Measurements from ENCODE around the gene GARRE1. TPM values are rescaled to one million over a fixed set of nuclear protein-coding genes. Genes with fewer than 3 reads are reported as not detected.

GARRE1 gene
- total and polyA plus RNA-seq, 2 donors (not counting 3 experiments of a cell fraction or from before 2014, with no cell fraction given) = 39.2 to 46.8 TPM

GRCh38 chr19:34228762-34229161 lies 25.6 kb upstream of the GARRE1 start:
- no TSS peak for BruUV-seq (replicated peaks)
- Histone ChIP-seq H3K27me3 (ENCODE audit: control insufficient read depth in 2 of 2, insufficient read depth in 2 of 2, low read length in 2 of 2) (no peaks in the 10 kb centered on the region), H3K4me2 (ENCODE audit: insufficient read depth, low read length) (no peak overlapping the region), H2AFZ (ENCODE audit: low read depth, low read length) (no peak overlapping the region), H3K27ac (ENCODE audit: insufficient read depth, low read depth, low read length) (no peak overlapping the region), H3K9me1 (replicated peaks; ENCODE audit: control insufficient read depth, extremely low read depth, insufficient read depth, low read length) (no peaks in the 10 kb centered on the region), H3K9me3 (replicated peaks; ENCODE audit: control insufficient read depth, insufficient read depth, low read length) (no peaks in the 10 kb centered on the region), H4K20me1 (replicated peaks; ENCODE audit: control insufficient read depth, extremely low read depth, insufficient read depth, low read length) (no peaks in the 10 kb centered on the region), H3K36me3 (ENCODE audit: control insufficient read depth in 2 of 2, extremely low read depth in 1 of 2, insufficient read depth in 2 of 2, low read length in 2 of 2) (peaks cover 17 to 25% of the 10 kb centered on the region in 2 experiments), H3K79me2 (ENCODE audit: control insufficient read depth, insufficient read depth, low read length) (peaks cover 12% of the 10 kb centered on the region), H3K9ac (replicated peaks; ENCODE audit: extremely low read depth, insufficient read depth, low read length) (no peak overlapping the region), H3K4me3 (replicated peaks in 1 of 3; ENCODE audit: insufficient read depth in 1 of 3, low read depth in 1 of 3, low read length in 3 of 3) (no peak overlapping the region), H3K4me1 (ENCODE audit: control insufficient read depth, extremely low read depth, insufficient read depth, low read length) (peaks cover 40% of the 10 kb centered on the region)
- intact Hi-C loops (cut with micrococcal nuclease) = no loop called here
- TF ChIP-seq POLR2AphosphoS5 (IDR thresholded peaks at IDR 0.05; ENCODE audit: insufficient read depth, low read depth, low read length) (no peak), POLR2A (IDR thresholded peaks at IDR 0.05; ENCODE audit: low read depth, low read length) (no peak), JUN (IDR thresholded peaks at IDR 0.05; ENCODE audit: borderline replicate concordance, insufficient read depth, insufficient read length, low read depth) (no peak), EZH2 (IDR thresholded peaks at IDR 0.05; ENCODE audit: borderline replicate concordance, low read depth, low read length, severe bottlenecking) (no peak), GATA2 (IDR thresholded peaks at IDR 0.05; ENCODE audit: insufficient read depth, insufficient read length, low read depth, low read length) (no peak)
- TF ChIP-seq, protein P1, sequence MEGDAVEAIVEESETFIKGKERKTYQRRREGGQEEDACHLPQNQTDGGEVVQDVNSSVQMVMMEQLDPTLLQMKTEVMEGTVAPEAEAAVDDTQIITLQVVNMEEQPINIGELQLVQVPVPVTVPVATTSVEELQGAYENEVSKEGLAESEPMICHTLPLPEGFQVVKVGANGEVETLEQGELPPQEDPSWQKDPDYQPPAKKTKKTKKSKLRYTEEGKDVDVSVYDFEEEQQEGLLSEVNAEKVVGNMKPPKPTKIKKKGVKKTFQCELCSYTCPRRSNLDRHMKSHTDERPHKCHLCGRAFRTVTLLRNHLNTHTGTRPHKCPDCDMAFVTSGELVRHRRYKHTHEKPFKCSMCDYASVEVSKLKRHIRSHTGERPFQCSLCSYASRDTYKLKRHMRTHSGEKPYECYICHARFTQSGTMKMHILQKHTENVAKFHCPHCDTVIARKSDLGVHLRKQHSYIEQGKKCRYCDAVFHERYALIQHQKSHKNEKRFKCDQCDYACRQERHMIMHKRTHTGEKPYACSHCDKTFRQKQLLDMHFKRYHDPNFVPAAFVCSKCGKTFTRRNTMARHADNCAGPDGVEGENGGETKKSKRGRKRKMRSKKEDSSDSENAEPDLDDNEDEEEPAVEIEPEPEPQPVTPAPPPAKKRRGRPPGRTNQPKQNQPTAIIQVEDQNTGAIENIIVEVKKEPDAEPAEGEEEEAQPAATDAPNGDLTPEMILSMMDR (IDR thresholded peaks at IDR 0.05; ENCODE audit: extremely low read depth in 1 of 2, insufficient read depth in 1 of 2, low read depth in 1 of 2, low read length in 2 of 2) = no peak
- TF ChIP-seq, protein P2, sequence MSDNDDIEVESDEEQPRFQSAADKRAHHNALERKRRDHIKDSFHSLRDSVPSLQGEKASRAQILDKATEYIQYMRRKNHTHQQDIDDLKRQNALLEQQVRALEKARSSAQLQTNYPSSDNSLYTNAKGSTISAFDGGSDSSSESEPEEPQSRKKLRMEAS (IDR thresholded peaks at IDR 0.05; ENCODE audit: insufficient read depth, insufficient read length) = no peak
- POLR2A ChIA-PET = no interaction called here
- dilution Hi-C loops (cut with MboI; ENCODE audit: extremely low pct_ligation_motif_present, low sequenced_read_pairs) = no loop called here
- DNase-seq (ENCODE audit: low read depth, low spot score) (no peak), FAIRE-seq (no peak)
- CTCF ChIA-PET = interaction anchor here (1.0 to 1.3 kb wide), 2 partner anchors 9 to 88 kb away, joined by 3 read pairs; no protein-coding TSS in a partner anchor
